Esophagus mucosa (tissue), 1 donor: Measurements from ENCODE around the gene NEURL1B. TPM values are rescaled to one million over a fixed set of nuclear protein-coding genes. Genes with fewer than 3 reads are reported as not detected.

Source experiments
- ATAC-seq: fragments of 200-7000 bp; cut with Tn5 transposase; one replicate; pipeline ENCODE4 v1.9.1; 2020
- total RNA-seq: library from RNA; stranded (reverse); gene quantifications from one replicate; pipeline ENCODE4 v1.2.4, GENCODE V29; 2023
- donor health status: DM: yes; HTN: yes; CAD: no.

The NEURL1B gene
- total RNA-seq, 1 donor from 2014 or later: 12.7 TPM

GRCh38 chr5:172732201-172732865, 91.3 kb downstream of the NEURL1B start:
- no peak for ATAC-seq

GRCh38 chr5:172733131-172733973, 92.3 kb downstream of the NEURL1B start:
- ATAC-seq: peak; percentile 75

GRCh38 chr5:172733974-172734346, 92.9 kb downstream of the NEURL1B start:
- ATAC-seq: no peak

GRCh38 chr5:172735141-172735831, 94.2 kb downstream of the NEURL1B start:
- ATAC-seq: no peak

- no peak for ATAC-seq
Observed at GRCh38 chr5:172736508-172737135, 95.6 kb downstream of the NEURL1B start.

GRCh38 chr5:172739375-172739774, 98.3 kb downstream of the NEURL1B start:
- ATAC-seq: no peak

GRCh38 chr5:172740428-172741205, 99.6 kb downstream of the NEURL1B start:
- peak; percentile 78 for ATAC-seq

Other genes with a start within 250 kb of the NEURL1B start
- gene SH3PXD2B, start 186.7 kb upstream of the NEURL1B start, total RNA-seq: 16.5 TPM
- 101 TPM for gene DUSP1, start 129.9 kb downstream of the NEURL1B start, total RNA-seq
- gene ERGIC1, start 193.0 kb downstream of the NEURL1B start, total RNA-seq: 58.3 TPM